OCI-LY3 (cell line): ENCODE data around the gene MORN5.

Experiments used
- CTCF ChIP-seq: fragments of 200-600, 300-600 bp; sonication (generic); IDR thresholded peaks from 2 replicates; pipeline ENCODE4 v1.5.1; 2014; ENCODE audit warnings: antibody characterized with exemption, low read length, low read depth
- EZH2phosphoT487 ChIP-seq: fragments of 200-600 bp; shearing (Covaris generic); IDR thresholded peaks from 2 replicates; pipeline ENCODE4 v1.6.1; 2018; ENCODE audit warnings: antibody characterized with exemption, mixed run types, low read depth

GRCh38 chr9:122130837-122131236, 28.9 kb upstream of the MORN5 start:
- TF ChIP-seq CTCF (no peak), EZH2phosphoT487 (no peak)
